Measurements from ENCODE around the gene ZNF722. TPM values are rescaled to one million over a fixed set of nuclear protein-coding genes. Genes with fewer than 3 reads are reported as not detected.
"Not testable (repeated sequence)": the region's sequence is repeated elsewhere in the genome, so short reads cannot be mapped to it uniquely, and the experiment has no call there.

Gene ZNF722
- total RNA-seq (2014; rRNA removed; shearing (Covaris generic)): not detected in 2 replicates
- not detected in 2 replicates for polyA plus RNA-seq (2014; cell fraction: nucleus; rRNA removed)

DNA sequence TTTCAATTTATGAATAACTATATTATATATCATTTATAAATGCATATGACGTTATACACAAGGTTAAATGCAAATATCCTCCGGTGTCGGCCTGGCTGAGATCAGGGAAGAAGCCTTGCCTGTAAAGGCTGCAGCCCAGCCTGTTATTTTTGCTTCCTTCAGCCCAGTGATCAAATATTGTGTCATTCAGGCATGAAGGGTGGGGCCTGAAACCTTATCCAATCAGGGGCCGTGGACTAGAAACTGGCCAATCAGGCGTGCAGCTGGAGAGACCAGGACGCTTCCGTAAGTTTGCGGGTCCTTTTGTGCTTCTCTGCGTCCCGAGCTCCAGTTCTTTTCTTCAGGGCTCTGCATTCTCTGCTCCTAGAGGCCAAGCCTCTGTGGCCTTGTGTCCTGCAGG lies at the start of gene ZNF722:
Gene ZNF722 (plus strand): TSS at position 301 of the 400 bp plus-strand sequence. CDS start 113 bp downstream, outside the sequence.
- DNase-seq (ENCODE audit: extremely low read depth, low read depth): no peak

DNA sequence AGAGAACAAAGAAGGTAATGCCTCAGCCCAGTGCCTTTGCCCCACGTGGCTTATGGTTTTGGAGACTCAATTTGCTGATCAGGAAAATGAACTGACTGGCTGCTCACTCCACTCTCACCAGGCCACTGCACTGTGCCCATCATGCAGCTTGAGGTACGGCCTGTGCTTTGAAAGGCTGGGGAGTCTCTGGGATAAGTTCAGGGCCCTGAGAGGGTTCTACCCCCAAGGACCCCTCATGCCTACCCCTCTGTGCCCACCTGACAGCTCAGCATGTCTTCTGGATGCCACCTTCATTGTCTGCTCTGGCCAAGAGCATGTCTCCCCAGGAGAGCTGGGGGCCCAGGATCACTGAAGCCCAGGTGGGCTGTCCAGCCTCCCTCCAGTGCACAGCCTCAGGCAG lies 45.5 kb upstream of the ZNF722 start:
- DNase-seq (ENCODE audit: extremely low read depth, low read depth): no peak

DNA sequence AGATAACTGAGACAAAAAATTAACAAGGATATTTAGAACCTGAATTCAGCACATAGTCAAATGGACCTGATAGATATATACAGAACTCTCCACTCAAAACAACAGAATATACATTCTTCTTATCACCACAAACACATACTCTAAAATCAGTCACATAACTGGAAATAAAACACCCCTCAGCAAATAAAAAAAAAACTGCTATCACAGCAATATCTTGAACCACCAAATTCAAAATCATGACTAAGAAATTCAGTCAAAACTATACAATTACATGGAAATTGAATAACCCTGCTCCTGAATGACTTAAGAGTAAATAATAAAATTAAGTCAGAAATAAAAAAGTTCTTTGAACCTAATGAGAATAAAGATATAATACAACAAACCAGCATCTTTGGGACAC lies 30.0 kb upstream of the ZNF722 start:
- DNase-seq (ENCODE audit: extremely low read depth, low read depth): no peak

DNA sequence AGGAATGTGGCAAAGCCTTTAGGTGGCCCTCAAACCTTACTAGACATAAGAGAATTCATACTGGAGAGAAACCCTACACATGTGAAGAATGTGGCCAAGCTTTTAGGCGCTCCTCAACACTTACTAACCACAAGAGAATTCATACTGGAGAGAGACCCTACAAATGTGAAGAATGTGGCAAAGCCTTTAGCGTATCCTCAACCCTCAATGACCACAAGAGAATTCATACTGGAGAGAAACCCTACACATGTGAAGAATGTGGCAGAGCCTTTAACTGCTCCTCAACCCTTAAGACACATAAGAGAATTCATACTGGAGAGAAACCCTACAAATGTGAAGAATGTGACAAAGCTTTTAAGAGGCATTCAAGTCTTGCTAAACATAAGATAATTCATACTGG lies 16.8 kb downstream of the ZNF722 start:
- DNase-seq (ENCODE audit: extremely low read depth, low read depth): not testable (repeated sequence)

DNA sequence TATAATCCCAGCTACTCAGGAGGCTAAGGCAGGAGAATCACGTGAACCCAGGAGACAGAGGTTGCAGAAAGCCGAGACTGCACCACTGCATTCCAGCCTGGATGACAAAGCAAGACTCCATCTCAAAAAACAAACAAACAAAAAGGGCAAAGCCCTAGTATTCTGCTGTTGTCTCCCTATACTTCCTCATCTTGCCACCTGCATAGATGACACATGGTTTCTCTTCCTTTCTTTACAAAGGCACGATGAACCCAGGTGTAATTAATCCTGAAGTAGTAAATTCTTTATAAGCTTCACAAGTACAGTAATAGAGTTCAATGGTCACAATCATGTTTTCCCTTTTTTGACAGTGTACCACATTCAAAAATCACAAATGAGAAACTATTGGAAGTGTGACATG lies 36.7 kb downstream of the ZNF722 start:
- DNase-seq (ENCODE audit: extremely low read depth, low read depth): no peak

DNA sequence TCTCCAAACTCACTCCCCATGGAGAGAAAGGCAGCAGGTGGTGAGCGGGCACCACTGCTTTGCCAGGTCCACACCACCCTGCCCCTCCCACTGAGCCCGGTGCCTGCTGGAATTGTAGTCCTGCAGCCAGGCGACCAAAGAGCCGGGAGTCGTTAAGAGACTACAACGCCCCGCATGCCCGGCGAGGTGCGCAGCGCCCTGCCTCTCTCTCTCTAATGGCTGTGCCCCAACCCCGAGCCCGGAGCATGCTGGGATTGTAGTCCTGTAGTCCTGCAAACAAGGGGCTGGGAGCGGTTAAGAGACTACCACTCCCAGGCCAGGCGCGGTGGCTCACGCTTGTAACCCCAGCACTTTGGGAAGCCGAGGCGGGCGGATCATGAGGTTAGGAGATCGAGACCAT lies 38.4 kb downstream of the ZNF722 start:
- no peak for DNase-seq (ENCODE audit: extremely low read depth, low read depth)

DNA sequence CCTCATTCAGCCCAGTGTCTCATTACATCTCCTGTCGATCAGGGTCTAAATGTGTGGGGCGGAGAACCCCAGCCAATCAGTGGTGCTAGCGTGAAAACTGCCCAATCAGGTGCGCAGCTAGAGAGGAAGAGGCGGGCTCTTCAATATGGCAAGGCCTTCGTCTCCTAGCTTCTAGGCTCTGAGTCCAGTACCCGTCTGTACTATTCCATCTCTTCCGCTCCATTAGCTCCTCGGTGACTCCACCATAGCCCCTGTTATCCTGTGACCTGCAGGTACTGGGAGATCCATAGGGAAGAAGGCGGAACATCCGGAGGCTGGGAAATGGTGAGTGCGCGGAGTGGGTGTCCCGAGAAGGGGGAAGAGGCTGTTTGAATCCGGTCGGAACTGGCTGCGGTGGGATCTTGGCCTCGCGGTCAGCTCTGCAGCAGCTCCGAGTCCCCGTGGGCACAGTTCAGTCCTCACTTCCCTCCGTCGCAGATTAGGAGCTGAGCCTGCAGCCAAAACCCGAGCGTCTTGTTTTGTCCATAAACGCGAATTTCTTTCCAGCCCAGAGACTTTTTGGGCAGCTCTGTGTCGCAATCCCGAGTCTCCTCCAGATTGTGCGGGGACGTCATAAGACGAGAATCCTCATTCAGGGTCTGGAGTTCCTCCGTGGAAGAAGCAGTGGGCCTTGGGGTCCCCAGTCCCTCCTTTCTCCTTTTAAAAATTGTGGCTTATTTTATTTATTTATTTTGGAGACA lies 46.8 kb downstream of the ZNF722 start, which contains the start of gene ZNF727:
Gene ZNF727 (plus strand): TSS at position 134 of the 740 bp plus-strand sequence. CDS start 188 bp downstream, at position 322.
- DNase-seq (ENCODE audit: extremely low read depth, low read depth): no peak

DNA sequence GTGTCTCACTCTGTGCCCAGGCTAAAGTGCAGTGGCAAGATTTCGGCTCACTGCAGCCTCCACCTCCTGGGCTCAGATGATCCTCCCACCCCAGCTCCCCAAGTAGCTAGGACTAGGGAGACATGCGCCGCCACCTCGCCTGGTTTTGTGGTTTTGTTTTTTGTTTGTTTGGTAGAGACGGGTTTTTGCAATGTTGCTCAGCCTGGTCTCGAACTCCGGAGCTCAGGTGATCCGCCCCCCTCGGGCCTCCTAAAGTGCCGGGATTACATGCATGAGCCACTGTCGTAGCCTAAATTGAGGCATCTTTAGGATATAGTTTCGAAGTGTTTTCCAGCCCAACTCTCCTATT lies 47.4 kb downstream of the ZNF722 start:
- no peak for DNase-seq (ENCODE audit: extremely low read depth, low read depth)

Small RNA genes lying within 50 kb of the gene (small RNA-seq; reads per million reads assigned to genes)
- gene AC092634.1: 0 reads per million in 2 experiments
- gene AC092634.7: 0 reads per million in 2 experiments
- 0 reads per million in 2 experiments for gene VN1R36P

Other genes with a start within 250 kb of the ZNF722 start
- not detected in 2 replicates for gene ZNF727, start 46.6 kb downstream of the ZNF722 start, total RNA-seq (2014; rRNA removed; shearing (Covaris generic))
- gene ZNF735, start 208.4 kb downstream of the ZNF722 start, total RNA-seq (2014; rRNA removed; shearing (Covaris generic)): not detected in 2 replicates
- not detected in 2 replicates for gene ZNF679, start 229.6 kb downstream of the ZNF722 start, total RNA-seq (2014; rRNA removed; shearing (Covaris generic))

Measured in NCI-H460 (cell line).